Measurements from ENCODE around the gene FGD3. TPM values are rescaled to one million over a fixed set of nuclear protein-coding genes. Genes with fewer than 3 reads are reported as not detected.

The FGD3 gene
- total RNA-seq, 1 donor from 2014 or later = 19.9 TPM

DNA sequence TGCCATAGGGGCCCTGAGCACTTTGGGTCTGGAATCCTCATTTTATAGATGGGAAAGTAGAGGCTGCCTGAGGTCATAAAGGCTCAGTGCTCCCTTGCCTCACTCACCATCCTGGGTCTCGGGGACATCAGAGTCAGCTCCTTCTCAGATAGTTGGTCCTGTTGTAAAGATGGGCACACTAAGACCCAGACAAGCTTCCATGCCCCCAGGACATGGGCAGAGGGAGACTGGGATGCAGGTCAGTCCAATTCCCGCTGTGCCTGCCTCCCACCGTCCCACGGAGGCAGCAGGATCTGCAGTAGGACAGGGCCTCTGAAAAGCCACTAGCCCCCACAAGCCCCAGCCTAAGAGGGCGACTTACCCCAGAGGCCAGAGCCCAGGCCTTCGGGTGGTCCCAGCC is 92.1 kb downstream of the FGD3 start:
- TF ChIP-seq POLR2AphosphoS5 (IDR thresholded peaks at IDR 0.05; ENCODE audit: insufficient read depth in 1 of 2, low read depth in 1 of 2) (no peak), POLR2A (IDR thresholded peaks at IDR 0.05) (no peak), CTCF (IDR thresholded peaks at IDR 0.05) (no peak)
- H3K27me3 ChIP-seq = no peaks in the 10 kb centered on the region
- H3K4me3 ChIP-seq = no peak overlapping the region
- H3K27ac ChIP-seq = no peak overlapping the region
- H3K9me3 ChIP-seq = no peaks in the 10 kb centered on the region
- intact Hi-C loops (cut with DNase I) = no loop called here
- DNase-seq (ENCODE audit: extremely low spot score in 2 of 2) = no peak
- H3K4me1 ChIP-seq = no peaks in the 10 kb centered on the region
- no peaks in the 10 kb centered on the region for H3K36me3 ChIP-seq

- H3K9me3 ChIP-seq = no peaks in the 10 kb centered on the region
- TF ChIP-seq POLR2AphosphoS5 (IDR thresholded peaks at IDR 0.05; ENCODE audit: insufficient read depth in 1 of 2, low read depth in 1 of 2) = no peak
- TF ChIP-seq POLR2A (IDR thresholded peaks at IDR 0.05) = no peak
- no peak for TF ChIP-seq CTCF (IDR thresholded peaks at IDR 0.05)
- H3K4me1 ChIP-seq = no peaks in the 10 kb centered on the region
- no peak for DNase-seq (ENCODE audit: extremely low spot score in 2 of 2)
- no peak overlapping the region for H3K27ac ChIP-seq
- H3K27me3 ChIP-seq = no peaks in the 10 kb centered on the region
- H3K4me3 ChIP-seq = no peak overlapping the region
- H3K36me3 ChIP-seq = no peaks in the 10 kb centered on the region
- intact Hi-C loops (cut with DNase I) = no loop called here
Measured at GRCh38 chr9:93039976-93040375, 92.7 kb downstream of the FGD3 start.

GRCh38 chr9:93040409-93040808 is 93.1 kb downstream of the FGD3 start:
- no peaks in the 10 kb centered on the region for H3K27me3 ChIP-seq
- H3K4me1 ChIP-seq = no peaks in the 10 kb centered on the region
- H3K36me3 ChIP-seq = no peaks in the 10 kb centered on the region
- no peak for DNase-seq (ENCODE audit: extremely low spot score in 2 of 2)
- H3K4me3 ChIP-seq = no peak overlapping the region
- H3K27ac ChIP-seq = no peak overlapping the region
- TF ChIP-seq CTCF (IDR thresholded peaks at IDR 0.05) = no peak
- no peak for TF ChIP-seq POLR2AphosphoS5 (IDR thresholded peaks at IDR 0.05; ENCODE audit: insufficient read depth in 1 of 2, low read depth in 1 of 2)
- TF ChIP-seq POLR2A (IDR thresholded peaks at IDR 0.05) = no peak
- intact Hi-C loops (cut with DNase I) = no loop called here
- no peaks in the 10 kb centered on the region for H3K9me3 ChIP-seq

GRCh38 chr9:93041108-93041802 is 93.9 kb downstream of the FGD3 start:
- no peaks in the 10 kb centered on the region for H3K36me3 ChIP-seq
- H3K4me1 ChIP-seq = no peaks in the 10 kb centered on the region
- intact Hi-C loops (cut with DNase I) = no loop called here
- no peak for DNase-seq (ENCODE audit: extremely low spot score in 2 of 2)
- H3K27me3 ChIP-seq = no peaks in the 10 kb centered on the region
- TF ChIP-seq CTCF (IDR thresholded peaks at IDR 0.05) (no peak), POLR2A (IDR thresholded peaks at IDR 0.05) (no peak), POLR2AphosphoS5 (IDR thresholded peaks at IDR 0.05; ENCODE audit: insufficient read depth in 1 of 2, low read depth in 1 of 2) (no peak)
- no peak overlapping the region for H3K4me3 ChIP-seq
- no peaks in the 10 kb centered on the region for H3K9me3 ChIP-seq
- no peak overlapping the region for H3K27ac ChIP-seq

DNA sequence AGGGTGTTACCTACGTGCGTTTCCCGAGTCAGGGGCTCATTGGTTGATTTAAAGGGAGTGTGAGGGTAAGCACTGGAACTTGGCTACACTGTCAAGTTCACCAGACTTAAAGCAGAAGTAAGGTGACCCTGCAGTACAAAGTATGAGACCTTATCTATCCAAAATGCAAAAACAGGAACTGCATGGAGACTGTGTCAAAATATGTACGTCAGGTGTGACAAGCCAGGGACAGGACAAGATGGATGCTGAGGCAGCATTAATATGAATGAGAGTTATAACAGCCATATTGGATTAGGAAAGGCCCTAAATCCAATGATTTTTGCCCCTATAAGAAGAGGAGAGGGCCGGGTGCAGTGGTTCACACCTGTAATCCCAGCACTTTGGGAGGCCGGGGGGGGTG is 95.8 kb downstream of the FGD3 start:
- Histone ChIP-seq H3K27me3 (no peaks in the 10 kb centered on the region), H3K27ac (no peak overlapping the region), H3K36me3 (no peaks in the 10 kb centered on the region), H3K4me3 (no peak overlapping the region), H3K9me3 (no peaks in the 10 kb centered on the region), H3K4me1 (no peaks in the 10 kb centered on the region)
- intact Hi-C loops (cut with DNase I) = no loop called here
- no peak for DNase-seq (ENCODE audit: extremely low spot score in 2 of 2)
- TF ChIP-seq POLR2AphosphoS5 (IDR thresholded peaks at IDR 0.05; ENCODE audit: insufficient read depth in 1 of 2, low read depth in 1 of 2) (no peak), POLR2A (IDR thresholded peaks at IDR 0.05) (no peak), CTCF (IDR thresholded peaks at IDR 0.05) (no peak)

Data from vagina (tissue), 2 donors.